ENCODE results near the gene FERMT2.

FERMT2 gene, protein sequence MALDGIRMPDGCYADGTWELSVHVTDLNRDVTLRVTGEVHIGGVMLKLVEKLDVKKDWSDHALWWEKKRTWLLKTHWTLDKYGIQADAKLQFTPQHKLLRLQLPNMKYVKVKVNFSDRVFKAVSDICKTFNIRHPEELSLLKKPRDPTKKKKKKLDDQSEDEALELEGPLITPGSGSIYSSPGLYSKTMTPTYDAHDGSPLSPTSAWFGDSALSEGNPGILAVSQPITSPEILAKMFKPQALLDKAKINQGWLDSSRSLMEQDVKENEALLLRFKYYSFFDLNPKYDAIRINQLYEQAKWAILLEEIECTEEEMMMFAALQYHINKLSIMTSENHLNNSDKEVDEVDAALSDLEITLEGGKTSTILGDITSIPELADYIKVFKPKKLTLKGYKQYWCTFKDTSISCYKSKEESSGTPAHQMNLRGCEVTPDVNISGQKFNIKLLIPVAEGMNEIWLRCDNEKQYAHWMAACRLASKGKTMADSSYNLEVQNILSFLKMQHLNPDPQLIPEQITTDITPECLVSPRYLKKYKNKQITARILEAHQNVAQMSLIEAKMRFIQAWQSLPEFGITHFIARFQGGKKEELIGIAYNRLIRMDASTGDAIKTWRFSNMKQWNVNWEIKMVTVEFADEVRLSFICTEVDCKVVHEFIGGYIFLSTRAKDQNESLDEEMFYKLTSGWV

DNA sequence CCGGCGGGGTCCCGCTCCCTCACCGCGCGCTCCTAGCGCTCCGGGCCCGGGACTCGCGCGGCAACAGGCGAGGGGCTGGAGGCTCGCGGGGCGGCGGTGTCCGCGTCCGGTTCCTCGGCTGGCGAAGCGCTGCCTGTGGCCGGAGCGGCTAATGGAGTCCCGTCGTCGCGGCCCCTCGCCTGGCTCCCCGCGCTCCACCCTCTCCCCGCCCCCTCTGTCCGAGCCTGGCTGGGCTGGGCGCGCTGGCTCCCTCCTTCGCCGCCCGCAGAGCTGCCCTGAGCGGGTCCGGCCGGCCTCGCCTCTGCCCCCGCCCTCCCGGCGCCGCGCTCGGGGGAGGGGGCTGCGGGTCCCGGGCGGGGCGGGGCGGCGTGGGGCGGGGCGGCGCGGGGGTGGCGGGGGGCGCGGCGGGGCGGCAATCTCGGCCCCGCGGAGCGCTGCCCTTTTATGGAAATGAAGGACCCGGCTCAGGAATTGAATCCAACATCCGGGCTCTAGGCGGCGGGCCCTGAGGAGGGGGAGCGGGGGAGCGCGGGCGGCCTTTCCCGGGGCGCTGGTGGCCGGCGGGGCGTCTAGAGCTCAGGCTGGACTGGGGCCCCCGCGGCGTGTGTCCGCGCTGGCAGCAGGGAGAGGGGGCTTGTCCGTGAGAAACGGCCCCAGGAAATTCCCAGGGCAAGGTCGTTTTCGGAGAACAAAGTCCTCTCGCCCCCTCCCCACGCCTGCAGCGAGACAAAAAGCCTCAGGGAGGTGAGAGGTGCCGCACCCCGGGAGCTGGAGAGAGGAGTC is at the start of gene FERMT2:
TSS of gene FERMT2 (minus strand) at position 153 of the 783 bp plus-strand sequence. CDS start 482 bp downstream, outside the sequence.
- no peaks in the 10 kb centered on the region for H3K9me3 Mint-ChIP-seq
- H3K36me3 Mint-ChIP-seq = no peaks in the 10 kb centered on the region
- H3K27ac Mint-ChIP-seq = no peak within 1 kb of the TSS
- peak; percentile 51 for DNase-seq
- H3K4me3 Mint-ChIP-seq = peak within 1 kb of the TSS; percentile 80
- CTCF ChIA-PET = interaction anchor here (0.6 to 1.0 kb wide), 2 partner anchors 127 to 134 kb away, joined by 3 read pairs; no protein-coding TSS in a partner anchor
- H3K4me1 Mint-ChIP-seq = peaks cover 21% of the 10 kb centered on the region
- H3K27me3 Mint-ChIP-seq = peaks cover 70% of the 10 kb centered on the region

DNA sequence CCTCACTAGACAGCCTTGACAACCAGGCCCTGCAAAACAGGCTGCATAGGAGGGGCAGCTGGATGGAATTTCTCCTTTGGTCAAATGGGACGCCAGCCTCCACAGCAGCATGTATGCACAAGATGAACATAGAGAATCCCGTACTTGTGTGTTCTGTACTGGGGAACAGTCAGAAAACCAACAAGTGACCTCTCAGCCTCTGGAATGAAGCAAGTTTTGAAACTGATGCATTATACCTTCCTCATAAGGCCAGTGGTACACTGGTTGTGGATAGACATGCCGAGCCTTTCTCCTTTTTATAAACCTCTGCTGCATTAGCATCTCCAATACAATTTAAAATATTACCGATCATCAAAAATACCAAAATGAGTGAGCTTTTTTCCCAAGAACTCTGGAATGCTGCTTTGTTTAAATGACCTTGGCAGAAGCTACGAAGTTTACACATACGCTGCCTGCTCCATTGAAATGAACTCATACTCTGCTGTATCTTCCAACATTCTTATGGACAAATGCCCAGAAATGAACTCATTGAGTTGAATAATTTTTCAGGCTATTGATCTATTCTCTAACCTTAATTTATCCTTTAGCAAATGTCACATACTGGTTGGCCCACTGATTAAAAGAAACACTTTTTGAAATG is 47.6 kb upstream of the FERMT2 start:
- DNase-seq = no peak
- H3K4me3 Mint-ChIP-seq = no peak overlapping the region
- peaks cover 2% of the 10 kb centered on the region for H3K4me1 Mint-ChIP-seq
- no peaks in the 10 kb centered on the region for H3K9me3 Mint-ChIP-seq
- H3K27me3 Mint-ChIP-seq = peaks cover 10% of the 10 kb centered on the region
- CTCF ChIA-PET = no interaction called here
- no peaks in the 10 kb centered on the region for H3K36me3 Mint-ChIP-seq
- no peak overlapping the region for H3K27ac Mint-ChIP-seq

DNA sequence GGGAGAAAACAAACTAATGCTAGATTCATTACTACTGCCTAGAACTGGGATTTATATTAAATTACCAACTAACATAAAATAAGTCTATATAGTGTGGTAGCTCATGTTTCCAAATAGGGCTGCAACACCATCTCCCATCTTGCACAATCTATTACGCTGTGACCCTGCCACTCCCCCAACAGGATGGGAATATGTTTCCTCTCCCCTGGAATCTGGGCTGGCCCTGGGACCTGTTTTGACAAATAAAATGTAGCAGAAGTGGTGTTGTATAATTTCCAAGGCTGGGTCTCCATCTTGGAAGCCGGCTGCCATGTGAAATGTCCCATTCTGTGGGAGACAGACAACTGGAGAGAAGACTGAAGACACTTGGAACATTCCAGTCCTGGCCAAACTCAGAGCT is 45.6 kb upstream of the FERMT2 start:
- Mint-ChIP-seq H3K4me1 (no peaks in the 10 kb centered on the region), H3K4me3 (no peak overlapping the region), H3K27ac (no peak overlapping the region), H3K27me3 (peaks cover 9% of the 10 kb centered on the region), H3K36me3 (no peaks in the 10 kb centered on the region), H3K9me3 (no peaks in the 10 kb centered on the region)
- DNase-seq = no peak
- CTCF ChIA-PET = interaction anchor here (0.9 kb wide), 1 partner anchor 17 kb away, joined by 3 read pairs; no protein-coding TSS in a partner anchor

DNA sequence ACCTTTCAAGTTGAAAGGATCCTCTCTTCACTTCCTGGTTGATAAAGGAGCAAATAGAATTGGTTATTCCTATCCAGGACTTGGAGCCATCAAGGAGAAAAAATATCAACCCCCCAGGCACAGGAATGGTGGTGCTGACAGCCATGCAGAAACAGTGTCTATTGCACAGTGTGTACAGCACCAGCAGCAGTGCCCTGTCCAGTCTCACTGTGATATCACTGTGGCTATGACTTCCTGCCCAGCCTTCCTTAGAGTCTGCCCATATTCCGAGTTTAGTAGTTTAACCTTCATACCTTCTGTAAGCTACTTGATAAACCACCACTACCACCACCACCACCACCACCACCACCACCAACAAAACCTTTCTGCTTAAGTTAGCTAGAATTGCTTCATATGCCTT is 45.1 kb upstream of the FERMT2 start:
- CTCF ChIA-PET = interaction anchor here (0.9 kb wide), 1 partner anchor 16 kb away, joined by 3 read pairs; no protein-coding TSS in a partner anchor
- H3K27ac Mint-ChIP-seq = no peak overlapping the region
- H3K4me1 Mint-ChIP-seq = no peaks in the 10 kb centered on the region
- H3K4me3 Mint-ChIP-seq = no peak overlapping the region
- no peak for DNase-seq
- no peaks in the 10 kb centered on the region for H3K36me3 Mint-ChIP-seq
- peaks cover 6% of the 10 kb centered on the region for H3K27me3 Mint-ChIP-seq
- H3K9me3 Mint-ChIP-seq = no peaks in the 10 kb centered on the region

DNA sequence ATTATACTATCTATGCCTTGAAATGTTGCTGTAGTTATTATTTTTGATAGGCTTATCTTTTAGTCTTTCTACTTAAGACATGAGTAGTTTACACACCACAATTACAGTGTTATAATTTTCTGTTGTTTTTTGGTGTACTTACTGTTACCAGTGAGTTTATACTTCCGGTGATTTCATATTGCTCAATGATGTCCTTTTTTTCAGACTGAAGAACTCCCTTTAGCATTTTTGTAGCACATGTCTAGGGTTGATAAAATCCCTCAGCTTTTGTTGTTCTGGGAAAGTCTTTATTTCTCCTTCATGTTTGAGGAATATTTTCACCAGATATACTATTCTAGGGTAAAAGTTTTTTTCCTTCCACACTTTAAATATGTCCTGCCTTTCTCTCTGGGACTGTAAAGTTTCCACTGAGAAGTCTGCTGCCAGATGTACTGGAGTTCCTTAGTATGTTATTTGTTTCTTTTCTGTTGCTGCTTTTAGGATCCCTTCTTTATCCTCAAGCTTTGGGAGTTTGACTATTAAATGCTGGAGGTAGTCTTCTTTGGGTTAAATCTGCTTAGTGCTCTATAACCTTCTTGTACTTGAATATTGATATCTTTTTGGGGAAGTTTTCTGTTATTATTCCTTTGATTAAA is 41.5 kb upstream of the FERMT2 start:
- Mint-ChIP-seq H3K27ac (no peak overlapping the region), H3K9me3 (no peaks in the 10 kb centered on the region), H3K4me1 (no peaks in the 10 kb centered on the region), H3K4me3 (no peak overlapping the region), H3K27me3 (peaks cover 4% of the 10 kb centered on the region), H3K36me3 (no peaks in the 10 kb centered on the region)
- CTCF ChIA-PET = no interaction called here
- no peak for DNase-seq

DNA sequence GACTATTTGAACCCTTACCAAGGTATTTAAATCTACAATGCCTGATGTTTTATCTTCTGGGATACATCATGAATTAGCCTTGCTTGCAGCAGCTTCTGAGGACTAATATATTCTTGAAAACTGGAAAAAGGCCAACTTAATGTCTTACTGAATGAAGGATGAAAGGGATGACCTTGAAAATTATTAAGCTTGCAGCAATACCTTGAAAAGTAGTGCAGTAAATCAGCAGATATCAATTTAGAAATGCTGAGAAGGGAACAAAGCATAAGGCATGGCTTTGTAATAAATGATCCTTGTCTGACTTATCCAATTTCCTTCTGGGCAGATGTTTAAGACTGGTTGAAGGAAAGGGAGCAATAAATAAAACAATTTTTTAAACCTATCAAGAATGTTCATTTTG is 37.3 kb upstream of the FERMT2 start:
- no peak overlapping the region for H3K27ac Mint-ChIP-seq
- CTCF ChIA-PET = no interaction called here
- no peaks in the 10 kb centered on the region for H3K9me3 Mint-ChIP-seq
- H3K36me3 Mint-ChIP-seq = no peaks in the 10 kb centered on the region
- no peak for DNase-seq
- peaks cover 7% of the 10 kb centered on the region for H3K27me3 Mint-ChIP-seq
- H3K4me3 Mint-ChIP-seq = no peak overlapping the region
- no peaks in the 10 kb centered on the region for H3K4me1 Mint-ChIP-seq

DNA sequence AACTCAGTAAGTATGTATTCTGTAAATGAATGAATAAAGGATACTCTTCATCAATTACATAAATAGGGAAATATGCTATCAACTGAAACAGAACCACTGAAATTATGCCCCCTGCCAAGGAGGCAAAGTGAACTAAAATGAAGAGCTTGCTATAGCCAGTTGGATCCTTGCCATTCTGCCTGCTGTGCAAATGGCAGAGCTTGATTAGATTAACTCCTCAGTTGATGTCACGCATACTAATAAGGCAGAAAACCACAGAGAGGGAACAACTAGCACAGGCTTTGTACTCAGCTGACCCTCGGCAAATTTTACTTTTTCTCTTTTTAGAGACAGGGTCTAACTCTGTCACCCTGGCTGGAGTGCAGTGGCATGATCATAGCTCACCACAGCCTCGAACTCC is 36.7 kb upstream of the FERMT2 start:
- H3K4me3 Mint-ChIP-seq = no peak overlapping the region
- CTCF ChIA-PET = no interaction called here
- H3K9me3 Mint-ChIP-seq = no peaks in the 10 kb centered on the region
- H3K36me3 Mint-ChIP-seq = no peaks in the 10 kb centered on the region
- H3K27ac Mint-ChIP-seq = no peak overlapping the region
- peaks cover 7% of the 10 kb centered on the region for H3K27me3 Mint-ChIP-seq
- no peaks in the 10 kb centered on the region for H3K4me1 Mint-ChIP-seq
- DNase-seq = no peak

DNA sequence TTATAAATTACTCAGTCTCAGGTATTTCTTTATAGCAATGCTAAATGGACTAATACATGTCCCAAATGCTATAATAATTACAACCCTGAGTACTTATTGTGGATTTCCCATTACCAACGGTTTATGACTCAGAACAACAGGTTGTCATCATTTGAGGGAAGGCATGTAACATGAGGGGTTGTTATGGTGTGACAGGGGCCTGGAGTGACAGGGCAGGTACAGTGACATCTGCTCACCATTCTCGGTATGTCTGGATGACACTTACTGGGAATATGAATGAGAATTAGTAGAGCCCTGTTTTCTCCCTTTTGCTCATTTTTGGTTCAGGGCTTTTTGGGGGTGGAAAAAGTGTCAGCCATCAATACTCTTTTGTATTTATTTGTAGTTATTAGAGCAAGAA is 36.2 kb upstream of the FERMT2 start:
- H3K4me3 Mint-ChIP-seq = no peak overlapping the region
- H3K27me3 Mint-ChIP-seq = peaks cover 7% of the 10 kb centered on the region
- no peaks in the 10 kb centered on the region for H3K9me3 Mint-ChIP-seq
- CTCF ChIA-PET = no interaction called here
- no peaks in the 10 kb centered on the region for H3K4me1 Mint-ChIP-seq
- no peak overlapping the region for H3K27ac Mint-ChIP-seq
- no peak for DNase-seq
- no peaks in the 10 kb centered on the region for H3K36me3 Mint-ChIP-seq

DNA sequence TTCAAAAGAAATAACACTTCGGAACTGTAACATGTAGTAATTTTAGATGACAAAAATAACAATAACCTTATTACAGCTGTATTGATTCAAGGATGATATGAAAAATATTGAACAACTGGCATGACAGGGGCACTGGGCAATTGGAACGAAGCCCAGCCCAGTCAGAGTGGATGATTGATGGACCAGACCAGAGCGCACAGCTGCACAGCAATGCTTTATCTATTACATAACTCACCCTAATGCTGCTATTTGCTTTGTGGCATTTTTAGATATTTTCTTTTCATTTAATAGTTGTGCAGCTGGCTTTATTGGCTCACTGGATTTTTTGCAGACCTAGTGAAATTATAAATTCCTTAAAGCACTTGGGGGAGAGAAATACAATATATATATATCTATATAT is 26.9 kb upstream of the FERMT2 start:
- Mint-ChIP-seq H3K9me3 (no peaks in the 10 kb centered on the region), H3K4me3 (no peak overlapping the region)
- DNase-seq = no peak

DNA sequence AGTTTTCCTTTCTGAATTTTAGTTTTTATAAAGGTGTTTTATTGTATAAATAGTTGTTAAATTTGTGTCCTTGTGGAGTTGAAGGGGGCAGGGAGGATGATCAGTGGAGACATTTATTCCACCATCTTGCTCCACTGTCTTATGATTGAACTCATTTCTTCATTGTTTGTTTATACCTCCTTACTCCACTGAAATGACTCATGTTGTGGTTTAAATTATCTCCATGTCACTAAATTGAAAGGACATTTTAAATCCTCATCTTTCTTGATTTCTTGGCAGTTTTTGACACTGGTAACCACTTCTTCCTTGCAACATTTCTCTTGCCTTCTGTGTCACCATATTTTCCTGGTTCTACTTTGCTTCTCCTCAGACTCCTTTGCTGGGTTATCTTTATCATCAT is 23.6 kb upstream of the FERMT2 start:
- Mint-ChIP-seq H3K4me1 (no peaks in the 10 kb centered on the region), H3K27ac (no peak overlapping the region), H3K9me3 (no peaks in the 10 kb centered on the region), H3K36me3 (no peaks in the 10 kb centered on the region), H3K4me3 (no peak overlapping the region), H3K27me3 (peaks cover 13% of the 10 kb centered on the region)
- no peak for DNase-seq
- CTCF ChIA-PET = no interaction called here

More for the DNA sequence above, 26.9 kb upstream of the FERMT2 start:
- H3K4me1 Mint-ChIP-seq = no peaks in the 10 kb centered on the region
- CTCF ChIA-PET = no interaction called here
- H3K27me3 Mint-ChIP-seq = peaks cover 17% of the 10 kb centered on the region
- H3K36me3 Mint-ChIP-seq = no peaks in the 10 kb centered on the region
- no peak overlapping the region for H3K27ac Mint-ChIP-seq

DNA sequence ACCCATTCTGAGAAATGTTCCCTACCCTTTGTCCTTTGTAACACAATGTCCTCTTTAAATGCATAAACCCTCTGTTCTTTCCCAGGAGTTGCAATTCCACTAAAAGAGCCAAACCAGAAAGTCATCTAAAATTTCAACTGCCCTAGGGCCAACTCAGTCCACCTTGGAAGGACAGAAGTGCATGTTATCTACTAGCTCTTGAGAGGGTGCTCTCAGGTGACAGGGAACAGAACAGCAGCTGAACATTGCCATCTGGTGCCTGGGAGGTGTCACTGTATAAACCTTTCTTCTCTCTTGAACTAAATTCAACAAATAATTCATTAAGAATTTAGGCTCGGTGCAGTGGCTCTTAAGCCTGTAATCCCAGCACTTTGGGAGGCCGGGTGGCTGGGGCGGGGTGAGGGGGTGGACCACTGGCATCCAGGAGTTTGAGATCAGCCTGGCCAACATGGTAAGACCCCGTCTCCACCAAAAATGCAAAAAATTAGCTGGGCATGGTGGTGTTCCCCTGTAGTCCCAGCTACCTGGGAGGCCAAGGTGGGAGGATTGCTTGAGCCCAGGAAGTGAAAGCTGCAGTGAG is 10.3 kb upstream of the FERMT2 start:
- Mint-ChIP-seq H3K4me1 (peaks cover 6% of the 10 kb centered on the region), H3K27ac (no peak overlapping the region), H3K27me3 (no peaks in the 10 kb centered on the region), H3K4me3 (no peak overlapping the region), H3K9me3 (no peaks in the 10 kb centered on the region), H3K36me3 (no peaks in the 10 kb centered on the region)
- peak; percentile 67 for DNase-seq
- CTCF ChIA-PET = interaction anchor here (0.6 to 3.1 kb wide), 13 partner anchors 9 to 344 kb away, joined by 3 to 15 read pairs (median 5); no protein-coding TSS in a partner anchor

DNA sequence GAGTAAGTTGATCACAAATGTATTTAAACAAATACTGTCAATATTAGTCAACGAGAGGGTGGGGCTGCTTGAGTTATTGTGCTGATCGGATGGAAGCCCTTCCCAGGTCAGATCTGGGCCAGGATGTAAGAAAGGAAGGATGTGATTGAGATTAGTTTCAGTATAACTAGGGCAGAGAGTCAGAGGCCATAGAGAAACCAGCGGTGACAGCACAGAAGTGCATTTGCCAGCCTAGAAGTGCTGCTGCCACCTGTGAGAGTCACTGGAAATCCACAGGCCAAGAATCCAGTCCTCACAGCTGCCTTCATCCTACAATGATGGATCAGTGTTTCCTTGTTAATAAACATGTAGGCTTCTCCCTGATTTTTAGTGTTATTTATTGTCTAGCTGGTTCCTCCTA is 9.8 kb upstream of the FERMT2 start:
- peaks cover 6% of the 10 kb centered on the region for H3K4me1 Mint-ChIP-seq
- H3K9me3 Mint-ChIP-seq = no peaks in the 10 kb centered on the region
- H3K36me3 Mint-ChIP-seq = no peaks in the 10 kb centered on the region
- H3K4me3 Mint-ChIP-seq = no peak overlapping the region
- CTCF ChIA-PET = interaction anchor here (0.6 to 3.1 kb wide), 13 partner anchors 8 to 1003 kb away, joined by 3 to 15 read pairs (median 5); no protein-coding TSS in a partner anchor
- H3K27me3 Mint-ChIP-seq = no peaks in the 10 kb centered on the region
- no peak overlapping the region for H3K27ac Mint-ChIP-seq
- DNase-seq = no peak
